GM19023 (cell line): Measurements from ENCODE around the gene DBX1.
"Not testable (repeated sequence)": the region's sequence is repeated elsewhere in the genome, so short reads cannot be mapped to it uniquely, and the experiment has no call there.

ENCODE experiments used
- ATAC-seq: cut with Tn5 transposase; IDR thresholded peaks from one replicate; pipeline ENCODE4 v1.9.1; 2021; ENCODE audit warnings: mild to moderate bottlenecking, moderate library complexity; ENCODE audit not compliant: unreplicated experiment

DBX1 gene

GRCh38 chr11:20161923-20162744 is 1.9 kb upstream of the DBX1 start:
- ATAC-seq, result no peak

DNA sequence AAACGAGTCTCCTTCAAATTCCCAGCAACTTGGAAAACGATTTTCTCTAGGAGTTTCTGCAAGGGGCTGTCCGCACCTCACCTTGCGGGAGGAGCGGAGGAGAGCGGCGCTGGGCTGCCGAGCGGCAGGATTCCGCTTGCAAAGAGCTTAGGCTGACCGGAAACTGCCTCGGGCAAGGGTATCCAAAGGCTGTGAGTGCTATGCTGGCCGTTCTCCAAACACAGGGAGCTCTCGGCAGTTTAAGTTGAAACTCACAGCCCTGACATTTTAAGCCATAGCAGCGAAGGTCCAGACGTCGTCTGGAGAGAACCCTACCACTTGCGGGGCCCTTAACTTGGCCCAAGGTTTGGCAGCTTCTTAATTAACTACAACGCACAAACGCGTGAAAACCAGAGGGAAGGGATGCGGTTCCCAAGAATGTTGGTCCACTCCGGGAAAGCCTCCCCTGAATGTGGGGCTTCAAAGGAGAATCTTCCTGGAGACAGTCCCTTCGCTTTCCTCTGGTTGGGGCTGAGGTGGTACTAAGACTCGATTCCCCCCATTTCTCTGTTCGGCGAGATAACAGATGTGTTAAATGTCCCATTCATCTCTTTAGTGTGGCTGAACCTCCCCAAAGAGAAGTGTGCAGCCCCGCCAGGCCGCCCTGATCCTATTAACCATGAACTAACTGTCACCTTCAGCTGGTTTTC is 1.1 kb upstream of the DBX1 start:
- ATAC-seq, result no peak

GRCh38 chr11:20159466-20160381 is 551 bp downstream of the DBX1 start:
- no peak for ATAC-seq

GRCh38 chr11:20158597-20159257 is 1.5 kb downstream of the DBX1 start:
- no peak for ATAC-seq

- ATAC-seq, result no peak
Observed at GRCh38 chr11:20157728-20158127, 2.5 kb downstream of the DBX1 start.

GRCh38 chr11:20156876-20157613 is 3.2 kb downstream of the DBX1 start:
- ATAC-seq, result peak; percentile 20

DNA sequence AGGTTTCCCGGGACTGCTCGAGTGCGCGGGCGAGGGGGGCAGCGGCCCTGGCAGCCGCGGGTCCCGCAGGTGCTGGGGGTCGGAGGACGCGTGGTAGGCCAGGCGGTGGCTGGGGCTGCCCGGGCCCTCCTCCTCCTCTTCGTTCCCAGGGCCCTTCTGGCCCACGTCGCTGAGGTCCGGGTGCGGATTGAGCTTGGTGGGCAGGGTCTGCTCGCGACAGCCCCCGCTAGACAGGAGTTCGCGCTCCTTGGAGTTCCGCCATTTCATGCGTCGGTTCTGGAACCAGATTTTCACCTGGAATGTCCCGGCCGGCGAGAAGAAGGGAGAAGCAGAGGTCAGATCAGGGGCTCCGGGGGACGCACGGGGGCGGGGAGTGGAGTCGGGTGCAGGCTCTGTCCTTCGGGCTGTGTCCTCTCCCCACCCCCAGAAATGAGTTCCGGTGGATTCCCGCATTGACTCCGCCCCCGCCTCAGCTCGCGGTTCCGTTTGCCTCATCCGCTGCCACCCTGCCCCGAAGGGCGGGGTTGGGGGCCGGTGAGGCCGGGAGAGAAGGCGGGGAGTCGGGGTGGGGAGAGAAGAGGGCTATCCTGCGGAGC is 3.9 kb downstream of the DBX1 start:
- ATAC-seq, result peak; percentile 43

DNA sequence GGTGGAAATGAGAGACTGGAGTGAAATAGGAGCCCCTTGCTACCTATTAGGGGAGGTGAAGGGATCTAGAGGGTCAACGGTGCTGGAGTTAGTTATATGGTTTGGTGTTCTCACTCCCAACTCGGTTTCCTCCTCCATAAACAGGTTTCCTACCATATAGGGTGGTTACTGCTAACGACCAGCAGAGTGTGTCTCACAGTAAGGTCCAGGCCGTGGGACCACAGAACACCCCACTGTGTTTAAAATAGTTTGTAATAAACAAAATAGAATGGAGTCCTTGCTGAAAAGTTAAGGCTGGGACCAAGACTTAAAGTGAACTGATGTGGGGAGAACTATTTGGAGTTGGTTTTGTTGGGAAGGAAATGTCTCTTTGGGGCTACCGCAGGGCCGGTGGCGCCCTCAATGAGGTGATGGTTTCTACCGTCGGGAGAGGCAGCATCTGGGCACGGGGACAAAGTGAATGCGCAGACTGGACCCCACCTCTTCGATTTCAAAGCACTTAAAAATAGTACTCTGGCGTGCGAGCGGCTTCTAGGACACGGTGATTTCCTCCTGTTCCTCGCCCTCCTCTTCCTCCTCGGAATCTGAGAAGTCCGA is 4.5 kb downstream of the DBX1 start:
- ATAC-seq, result no peak

DNA sequence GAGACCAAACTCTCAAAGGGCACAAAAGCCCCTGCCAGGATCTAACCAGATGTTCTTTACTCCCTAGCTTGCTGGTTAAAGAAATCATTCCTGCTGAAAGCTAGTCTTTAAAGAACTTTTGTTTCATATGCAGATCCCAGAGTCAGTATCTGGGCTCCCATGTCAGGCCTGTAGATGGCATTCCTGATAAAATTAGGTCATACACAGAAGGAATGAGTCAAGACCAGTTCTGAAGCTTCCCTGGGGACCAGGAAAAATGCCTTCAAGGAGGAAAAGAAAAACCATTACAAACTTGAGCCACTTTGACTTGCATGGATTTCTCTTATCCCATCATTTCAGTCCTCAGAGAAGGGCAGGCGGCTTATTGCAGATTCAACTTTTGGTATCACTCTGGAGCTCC is 5.9 kb downstream of the DBX1 start:
- ATAC-seq, result no peak

DNA sequence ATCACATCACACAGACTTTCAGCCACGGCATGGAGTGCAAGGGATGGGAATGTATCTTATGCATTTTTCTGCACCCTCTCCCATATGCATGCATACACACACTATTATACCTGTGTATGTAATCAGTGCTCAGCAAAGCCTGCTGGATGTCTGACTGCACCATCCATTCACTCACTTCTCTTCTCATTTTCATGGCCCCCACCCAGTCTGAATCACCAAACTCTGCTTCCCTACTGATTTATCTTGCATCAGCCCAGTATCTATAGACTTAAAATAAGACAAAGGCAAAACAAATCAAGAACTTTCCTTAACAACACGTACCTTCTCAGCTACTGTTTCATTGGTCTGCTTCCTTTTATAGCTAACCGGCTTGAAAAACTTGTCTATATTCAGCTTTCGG is 21.6 kb downstream of the DBX1 start:
- no peak for ATAC-seq

GRCh38 chr11:20137637-20138036 is 22.6 kb downstream of the DBX1 start:
- no peak for ATAC-seq

DNA sequence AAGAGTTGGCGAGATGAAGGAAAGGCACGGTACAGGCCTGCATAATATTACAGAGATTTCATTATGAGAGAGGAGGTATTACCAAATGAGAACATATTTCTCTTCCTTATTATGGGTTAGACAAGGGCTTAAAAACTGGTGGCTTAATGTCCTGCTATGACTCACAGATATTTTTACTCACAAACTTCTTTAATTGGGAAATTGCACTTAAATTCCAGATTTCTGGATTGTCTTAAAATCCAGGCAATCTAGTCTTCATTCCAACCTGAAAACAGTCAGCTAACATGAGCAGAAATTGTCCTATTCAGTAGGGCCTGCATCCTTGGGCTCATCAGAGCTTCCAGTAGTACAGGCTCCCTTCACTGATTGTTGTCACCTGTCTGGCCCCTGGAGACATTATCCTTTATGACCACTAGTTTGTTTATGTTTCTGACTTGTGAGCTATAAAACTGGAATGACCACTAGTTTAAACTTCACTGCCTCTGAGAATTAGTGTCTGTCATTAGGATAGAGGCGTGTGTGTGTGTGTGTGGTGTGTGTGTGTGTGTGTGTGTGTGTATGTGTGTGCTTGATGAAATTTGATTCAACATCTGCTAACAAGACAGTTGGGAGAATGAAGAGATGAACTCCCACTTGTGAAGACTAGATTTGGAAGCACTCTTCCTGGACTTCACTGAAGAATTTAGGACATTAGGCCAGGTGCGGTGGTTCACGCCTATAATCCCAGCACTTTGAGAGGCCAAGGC is 25.1 kb downstream of the DBX1 start:
- no peak for ATAC-seq

- ATAC-seq, result no peak
Observed at GRCh38 chr11:20132667-20133039, 27.6 kb downstream of the DBX1 start.

DNA sequence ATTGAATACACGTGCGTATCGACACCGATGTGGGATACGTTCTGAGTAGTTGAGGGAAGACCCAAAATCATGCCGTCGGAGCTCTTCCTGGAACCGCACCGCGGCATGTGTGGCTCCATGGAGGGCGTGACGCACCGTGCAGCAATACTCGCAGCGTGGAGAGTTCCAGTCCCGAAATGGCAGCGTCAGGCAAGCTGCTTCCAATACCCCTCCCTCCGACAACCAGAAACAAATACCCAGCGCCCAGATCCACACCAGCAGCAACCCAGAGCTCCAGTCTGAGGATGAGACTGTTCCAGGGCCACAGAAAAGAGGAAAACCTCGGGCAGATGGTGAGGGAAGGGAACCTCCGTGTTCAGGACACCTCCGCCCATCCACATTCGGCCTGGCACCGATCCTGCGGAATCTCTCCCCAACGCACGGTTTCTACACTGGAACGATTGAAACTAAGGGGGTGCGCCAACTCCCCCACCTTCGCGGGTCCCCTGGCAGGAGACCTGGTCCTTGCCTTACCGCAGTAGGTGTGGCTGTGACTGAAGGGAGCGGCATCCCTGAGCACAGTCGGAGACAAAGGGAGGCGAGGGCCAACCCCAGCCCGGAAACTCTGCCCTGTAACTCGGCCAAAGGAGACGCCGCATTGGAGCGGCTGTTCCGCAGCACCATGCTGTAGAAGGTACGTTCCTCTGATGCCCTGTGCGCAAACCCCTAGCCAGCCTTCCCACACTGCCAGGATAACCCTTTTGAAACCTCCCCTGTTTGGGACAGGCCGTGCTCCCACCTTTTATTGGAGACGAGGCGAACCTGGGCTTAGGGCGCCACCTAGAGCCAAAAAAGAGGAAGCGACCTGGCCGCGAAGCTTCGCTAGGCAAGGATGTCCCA is 28.2 kb downstream of the DBX1 start:
- ATAC-seq, result no peak

DNA sequence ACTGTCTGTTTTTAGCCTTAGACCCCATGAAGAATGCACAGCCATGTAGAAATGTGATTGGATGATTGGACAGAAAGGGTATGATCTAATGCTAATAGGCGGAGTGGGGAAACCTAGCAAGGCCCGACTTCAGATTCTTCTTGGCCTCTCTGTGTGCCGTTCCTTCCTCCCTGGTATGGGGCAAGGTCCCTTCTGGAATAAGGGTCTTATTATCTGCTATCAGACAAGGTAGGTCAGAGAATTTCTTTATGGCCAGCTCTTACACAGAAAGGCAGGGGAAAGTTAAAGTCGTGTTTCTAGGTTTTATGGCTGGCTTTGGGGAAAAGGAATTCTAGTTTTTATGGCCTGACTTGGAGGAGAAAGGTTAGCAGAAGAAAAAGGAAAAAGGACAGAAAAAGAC is 30.6 kb downstream of the DBX1 start:
- no peak for ATAC-seq

- not testable (repeated sequence) for ATAC-seq
Observed at GRCh38 chr11:20128528-20128825, 31.8 kb downstream of the DBX1 start.

GRCh38 chr11:20127671-20128527 is 32.4 kb downstream of the DBX1 start:
- peak; percentile 82 for ATAC-seq
